ENCODE results near the gene EPS15.

The EPS15 gene

GRCh38 chr1:51369171-51369570 lies 149.9 kb downstream of the EPS15 start:
- no peak for DNase-seq (ENCODE audit: low read depth, low spot score)
- no peak overlapping the region for H3K4me3 ChIP-seq (ENCODE audit: low read depth, low read length)
- ChIA-PET POLR2A (no interaction called here), CTCF (interaction anchor here (1.0 kb wide), 1 partner anchor 12 kb away, joined by 4 read pairs; no protein-coding TSS in a partner anchor)
- TF ChIP-seq, protein P1, sequence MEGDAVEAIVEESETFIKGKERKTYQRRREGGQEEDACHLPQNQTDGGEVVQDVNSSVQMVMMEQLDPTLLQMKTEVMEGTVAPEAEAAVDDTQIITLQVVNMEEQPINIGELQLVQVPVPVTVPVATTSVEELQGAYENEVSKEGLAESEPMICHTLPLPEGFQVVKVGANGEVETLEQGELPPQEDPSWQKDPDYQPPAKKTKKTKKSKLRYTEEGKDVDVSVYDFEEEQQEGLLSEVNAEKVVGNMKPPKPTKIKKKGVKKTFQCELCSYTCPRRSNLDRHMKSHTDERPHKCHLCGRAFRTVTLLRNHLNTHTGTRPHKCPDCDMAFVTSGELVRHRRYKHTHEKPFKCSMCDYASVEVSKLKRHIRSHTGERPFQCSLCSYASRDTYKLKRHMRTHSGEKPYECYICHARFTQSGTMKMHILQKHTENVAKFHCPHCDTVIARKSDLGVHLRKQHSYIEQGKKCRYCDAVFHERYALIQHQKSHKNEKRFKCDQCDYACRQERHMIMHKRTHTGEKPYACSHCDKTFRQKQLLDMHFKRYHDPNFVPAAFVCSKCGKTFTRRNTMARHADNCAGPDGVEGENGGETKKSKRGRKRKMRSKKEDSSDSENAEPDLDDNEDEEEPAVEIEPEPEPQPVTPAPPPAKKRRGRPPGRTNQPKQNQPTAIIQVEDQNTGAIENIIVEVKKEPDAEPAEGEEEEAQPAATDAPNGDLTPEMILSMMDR (IDR thresholded peaks at IDR 0.05; ENCODE audit: insufficient read depth, low read length, missing control alignments), result no peak

DNA sequence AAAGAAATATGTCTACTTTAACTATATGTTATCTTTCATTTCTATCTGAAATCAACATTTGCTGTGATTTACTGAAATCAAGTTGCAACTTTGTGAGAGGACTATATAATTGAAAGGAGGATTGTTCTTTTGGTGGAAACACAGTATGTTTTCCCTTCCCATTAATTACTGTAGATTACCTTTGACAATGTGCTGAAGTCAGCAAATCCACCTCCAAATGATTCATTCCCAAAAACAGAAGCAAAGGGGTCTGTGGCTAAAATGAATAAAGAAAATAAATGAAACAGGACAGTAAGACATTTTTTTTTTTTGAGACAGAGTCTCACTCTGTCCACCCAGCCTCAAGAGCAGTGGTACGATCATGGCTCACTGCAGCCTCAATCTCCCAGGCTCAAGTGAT lies 153.3 kb downstream of the EPS15 start:
- DNase-seq (ENCODE audit: low read depth, low spot score), result no peak
- POLR2A ChIA-PET, result no interaction called here
- no peak overlapping the region for H3K4me3 ChIP-seq (ENCODE audit: low read depth, low read length)
- TF ChIP-seq, protein P1 (IDR thresholded peaks at IDR 0.05; ENCODE audit: insufficient read depth, low read length, missing control alignments), result no peak
- CTCF ChIA-PET, result no interaction called here

DNA sequence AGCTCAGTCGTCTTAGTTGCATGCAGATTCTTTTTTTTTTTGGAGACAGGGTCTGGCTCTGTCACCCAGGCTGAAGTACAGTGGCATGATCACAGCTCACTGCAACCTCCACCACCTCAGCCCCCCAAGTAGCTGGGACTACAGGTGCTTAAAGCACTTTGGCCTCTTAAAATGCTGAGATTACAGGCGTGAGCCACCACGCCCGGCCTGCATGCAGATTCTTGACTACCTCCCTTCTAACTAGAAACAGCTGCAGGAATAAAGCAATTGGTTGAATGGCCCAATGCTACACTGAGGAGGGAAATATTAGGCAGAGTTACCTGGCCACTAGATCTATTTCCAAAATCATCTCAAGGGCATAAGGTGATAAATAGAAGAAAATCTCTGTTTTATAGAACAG lies 159.2 kb downstream of the EPS15 start:
- TF ChIP-seq, protein P1 (IDR thresholded peaks at IDR 0.05; ENCODE audit: insufficient read depth, low read length, missing control alignments), result no peak
- no peak overlapping the region for H3K4me3 ChIP-seq (ENCODE audit: low read depth, low read length)
- ChIA-PET CTCF (interaction anchor here (0.6 kb wide), 2 partner anchors 94 to 568 kb away, joined by 3 read pairs; no protein-coding TSS in a partner anchor), POLR2A (no interaction called here)
- no peak for DNase-seq (ENCODE audit: low read depth, low spot score)

- POLR2A ChIA-PET, result no interaction called here
- DNase-seq (ENCODE audit: low read depth, low spot score), result no peak
- TF ChIP-seq, protein P1 (IDR thresholded peaks at IDR 0.05; ENCODE audit: insufficient read depth, low read length, missing control alignments), result no peak
- CTCF ChIA-PET, result no interaction called here
- H3K4me3 ChIP-seq (ENCODE audit: low read depth, low read length), result no peak overlapping the region
Observed at GRCh38 chr1:51355382-51355781, 163.7 kb downstream of the EPS15 start.

GRCh38 chr1:51354416-51354815 lies 164.7 kb downstream of the EPS15 start:
- CTCF ChIA-PET, result no interaction called here
- TF ChIP-seq, protein P1 (IDR thresholded peaks at IDR 0.05; ENCODE audit: insufficient read depth, low read length, missing control alignments), result no peak
- no peak overlapping the region for H3K4me3 ChIP-seq (ENCODE audit: low read depth, low read length)
- DNase-seq (ENCODE audit: low read depth, low spot score), result no peak
- POLR2A ChIA-PET, result no interaction called here

GRCh38 chr1:51351907-51352306 lies 167.2 kb downstream of the EPS15 start:
- CTCF ChIA-PET, result no interaction called here

More at GRCh38 chr1:51351907-51352306, 167.2 kb downstream of the EPS15 start:
- DNase-seq (ENCODE audit: low read depth, low spot score), result no peak
- H3K4me3 ChIP-seq (ENCODE audit: low read depth, low read length), result no peak overlapping the region
- POLR2A ChIA-PET, result no interaction called here
- TF ChIP-seq, protein P1 (IDR thresholded peaks at IDR 0.05; ENCODE audit: insufficient read depth, low read length, missing control alignments), result no peak
